ENCODE results near the gene CCR5.
A peak's percentile ranks its signal among the peaks of the same experiment; 100 is the strongest.
"Not testable (repeated sequence)": the region's sequence is repeated elsewhere in the genome, so short reads cannot be mapped to it uniquely, and the experiment has no call there.

The CCR5 gene

GRCh38 chr3:46370839-46371518 lies at the start of gene CCR5:
TSS of gene CCR5 (plus strand) at chr3:46370946. CDS start at chr3:46372903, 1,957 bp downstream.
- no peak for DNase-seq (ENCODE audit: low read depth in 2 of 2)

- DNase-seq (ENCODE audit: low read depth in 2 of 2): no peak
Measured at GRCh38 chr3:46321461-46322104, 49.2 kb upstream of the CCR5 start.

DNA sequence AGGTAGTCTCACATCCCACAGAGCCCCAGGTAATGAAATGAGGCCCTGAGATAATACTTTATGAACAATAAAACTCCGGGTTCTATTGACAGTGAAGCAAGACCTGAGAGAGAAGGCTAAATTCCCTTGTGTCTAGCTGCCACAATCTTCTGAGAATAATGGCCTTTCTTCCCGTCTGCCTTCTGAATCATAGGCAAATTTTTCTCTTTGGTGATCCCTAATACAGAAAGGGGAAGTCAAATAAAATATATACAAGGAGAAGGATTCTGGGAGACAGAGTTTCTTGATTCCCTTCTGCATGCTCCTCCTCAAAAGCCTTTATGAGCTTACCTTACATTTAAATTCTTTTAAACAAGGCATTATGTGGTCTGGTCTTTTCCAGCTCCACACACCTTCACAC lies 46.7 kb upstream of the CCR5 start:
- DNase-seq (ENCODE audit: low read depth in 2 of 2): no peak

GRCh38 chr3:46325645-46326300 lies 45.0 kb upstream of the CCR5 start:
- no peak for DNase-seq (ENCODE audit: low read depth in 2 of 2)

GRCh38 chr3:46330676-46331075 lies 40.1 kb upstream of the CCR5 start:
- DNase-seq (ENCODE audit: low read depth in 2 of 2): not testable (repeated sequence)

DNA sequence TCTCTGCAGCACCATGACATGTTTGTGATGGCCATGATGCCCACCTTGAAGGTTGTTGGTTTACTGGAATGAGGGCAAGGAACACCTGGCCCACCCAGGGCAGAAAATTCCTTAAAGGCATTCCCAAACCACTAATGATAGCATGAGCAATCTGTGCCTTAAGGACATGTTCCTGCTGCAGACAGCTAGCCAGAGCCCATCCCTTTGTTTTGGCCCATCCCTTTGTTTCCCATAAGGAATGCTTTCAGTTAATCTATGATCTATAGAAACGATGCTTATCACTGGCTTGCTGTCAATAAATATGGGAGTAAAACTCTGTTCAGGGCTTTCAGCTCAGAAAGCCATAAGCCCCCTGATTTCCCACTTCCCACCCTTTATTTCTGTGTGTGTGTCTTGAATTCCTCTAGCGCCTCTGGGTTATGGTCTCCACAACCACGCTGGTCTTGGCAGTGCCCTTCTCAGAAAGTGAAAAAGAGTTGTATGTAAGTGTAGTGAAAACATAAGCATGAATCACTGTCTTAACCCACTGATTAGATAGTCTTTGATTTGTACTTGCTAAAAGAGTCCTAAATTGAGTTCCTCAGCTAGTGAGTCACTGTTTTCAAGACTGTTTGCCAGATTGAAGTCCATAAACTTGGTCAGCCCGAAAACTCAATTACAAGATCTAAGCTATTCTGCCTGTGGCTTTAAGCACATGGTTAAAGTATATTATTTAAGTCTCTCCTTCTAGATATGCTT lies 35.8 kb upstream of the CCR5 start:
- no peak for DNase-seq (ENCODE audit: low read depth in 2 of 2)

DNA sequence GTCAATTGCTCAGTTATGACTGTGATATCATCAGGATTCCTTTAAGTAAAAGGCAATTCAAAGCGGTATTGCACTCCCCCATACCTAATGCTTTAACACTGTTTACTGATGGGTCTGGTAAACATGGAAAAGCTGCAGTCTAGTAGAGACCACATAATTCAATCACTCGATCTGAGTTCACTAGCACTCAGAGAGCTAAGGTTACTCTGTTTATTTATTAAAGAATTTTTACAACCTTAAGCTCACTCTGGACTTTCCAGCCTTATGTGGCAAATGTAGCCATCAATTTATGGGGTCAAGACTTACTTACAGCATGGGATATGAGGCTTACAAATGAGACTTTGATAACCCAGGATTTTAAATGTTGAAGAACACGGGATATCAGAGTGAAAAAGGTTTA lies 35.2 kb upstream of the CCR5 start:
- DNase-seq (ENCODE audit: low read depth in 2 of 2): no peak

DNA sequence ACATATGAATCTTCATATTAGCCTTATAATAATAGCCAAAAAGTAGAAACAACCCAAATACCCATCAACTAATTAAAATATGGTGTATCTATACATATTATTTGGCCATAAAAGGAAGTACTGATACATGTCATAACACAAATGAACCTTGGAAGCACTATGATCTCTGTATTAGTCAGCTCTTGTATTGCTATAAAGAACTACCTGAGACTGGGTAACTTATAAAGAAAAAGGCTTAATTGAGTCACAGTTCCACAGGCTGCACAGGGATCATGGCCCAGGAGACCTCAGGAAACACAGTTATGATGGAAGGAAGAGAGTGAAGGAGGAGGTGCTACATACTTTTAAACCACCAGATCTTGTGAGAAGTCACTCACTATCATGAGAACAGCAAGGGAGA lies 32.8 kb upstream of the CCR5 start:
- no peak for DNase-seq (ENCODE audit: low read depth in 2 of 2)

DNA sequence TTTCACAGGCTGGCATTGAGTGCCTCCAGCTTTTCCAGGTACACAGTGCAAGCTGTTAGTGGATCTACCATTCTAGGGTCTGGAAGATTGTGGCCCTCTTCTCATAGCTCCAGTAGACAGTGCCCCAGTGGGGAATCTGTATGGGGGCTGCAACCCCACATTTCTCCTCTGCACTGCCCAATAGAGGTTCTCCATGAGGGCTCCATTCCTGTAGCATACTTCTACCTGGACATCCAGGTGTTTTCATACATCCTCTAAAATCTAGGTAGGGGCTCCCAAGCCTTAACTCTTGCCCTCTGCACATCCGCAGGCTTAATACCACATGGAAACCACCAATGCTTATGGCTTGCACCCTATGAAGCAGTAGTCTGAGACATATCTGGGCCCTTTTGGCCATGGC lies 31.9 kb upstream of the CCR5 start:
- DNase-seq (ENCODE audit: low read depth in 2 of 2): no peak

DNA sequence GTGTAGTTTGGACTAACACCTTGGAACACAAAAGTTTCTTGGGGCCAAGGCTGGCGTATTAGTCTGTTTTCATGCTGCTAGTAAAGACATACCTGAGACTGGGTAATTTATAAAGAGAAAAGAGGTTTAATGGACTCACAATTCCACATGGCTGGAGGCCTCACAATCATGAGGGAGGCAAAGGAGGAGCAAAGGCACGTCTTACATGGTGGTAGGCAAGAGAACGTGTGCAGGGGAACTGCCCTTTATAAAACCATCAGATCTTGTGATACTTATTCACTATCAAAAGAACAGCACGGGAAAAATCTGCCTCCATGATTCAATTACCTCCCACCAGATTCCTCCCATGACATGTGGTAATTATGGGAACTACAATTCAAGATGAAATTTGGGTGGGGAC lies 26.3 kb upstream of the CCR5 start:
- DNase-seq (ENCODE audit: low read depth in 2 of 2): no peak

GRCh38 chr3:46348823-46349482 lies 21.8 kb upstream of the CCR5 start:
- DNase-seq (ENCODE audit: low read depth in 2 of 2): no peak

- DNase-seq (ENCODE audit: low read depth in 2 of 2): no peak
Measured at GRCh38 chr3:46349484-46350261, 21.1 kb upstream of the CCR5 start.

DNA sequence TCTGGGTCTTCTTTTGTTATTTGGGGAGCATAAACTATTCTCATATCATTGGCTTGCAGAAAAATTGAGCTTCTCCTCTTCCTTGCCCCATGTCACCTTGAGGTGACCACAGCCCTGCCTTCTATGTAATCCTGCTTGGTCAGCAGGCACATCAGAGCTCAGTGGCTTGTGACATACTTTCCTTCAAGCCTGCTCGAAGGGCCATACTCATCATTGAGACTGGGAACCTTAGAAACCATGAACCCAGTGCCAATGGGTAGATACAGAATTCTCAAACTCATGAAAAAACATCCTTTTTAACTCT lies 20.5 kb upstream of the CCR5 start:
- no peak for DNase-seq (ENCODE audit: low read depth in 2 of 2)

GRCh38 chr3:46351646-46352045 lies 19.1 kb upstream of the CCR5 start:
- DNase-seq (ENCODE audit: low read depth in 2 of 2): no peak

DNA sequence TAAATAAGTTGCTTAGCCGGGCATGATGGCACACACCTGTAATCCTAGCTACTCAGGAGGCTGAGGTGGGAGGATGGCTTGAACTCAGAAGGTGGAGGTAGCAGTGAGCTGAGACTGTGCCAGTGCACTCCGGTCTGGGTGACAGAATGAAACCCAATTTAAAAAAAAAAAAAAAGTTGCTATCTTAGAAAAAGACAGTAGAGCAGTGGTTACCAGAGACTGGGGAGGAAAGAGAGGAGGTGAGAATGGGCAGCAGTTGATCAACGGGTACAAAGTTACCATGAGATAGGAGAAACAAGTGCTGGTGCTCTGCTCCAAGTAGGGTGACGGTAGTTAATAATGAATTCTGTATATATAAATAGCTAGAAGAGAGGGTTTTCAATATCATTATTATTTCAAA lies 17.7 kb upstream of the CCR5 start:
- no peak for DNase-seq (ENCODE audit: low read depth in 2 of 2)

GRCh38 chr3:46353647-46354410 lies 16.9 kb upstream of the CCR5 start, which contains the start of gene CCR2:
TSS of gene CCR2 (plus strand) at chr3:46354111. CDS start at chr3:46357528, 3,417 bp downstream.
- peak in 1 of 2 experiments; percentile 25 for DNase-seq (ENCODE audit: low read depth in 2 of 2)

DNA sequence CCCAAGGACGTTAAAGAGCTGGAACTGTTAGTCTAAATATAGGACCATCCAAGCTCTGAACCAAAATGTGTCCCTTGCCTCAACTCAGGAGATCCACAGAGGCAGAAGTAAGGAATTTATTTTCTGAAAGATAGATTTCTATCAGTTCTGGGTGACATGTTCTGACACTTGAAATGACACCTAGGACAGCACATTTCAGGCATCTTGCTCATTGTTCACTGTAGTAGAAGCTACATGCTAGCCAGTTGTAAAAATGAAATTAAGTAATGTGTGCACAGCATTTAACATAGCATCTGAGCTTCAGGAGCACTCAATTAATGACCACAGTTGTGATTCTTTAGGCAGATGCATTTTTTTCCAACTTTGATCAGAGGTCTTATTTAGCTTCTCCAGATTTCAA lies 16.3 kb upstream of the CCR5 start:
- DNase-seq (ENCODE audit: low read depth in 2 of 2): no peak

DNA sequence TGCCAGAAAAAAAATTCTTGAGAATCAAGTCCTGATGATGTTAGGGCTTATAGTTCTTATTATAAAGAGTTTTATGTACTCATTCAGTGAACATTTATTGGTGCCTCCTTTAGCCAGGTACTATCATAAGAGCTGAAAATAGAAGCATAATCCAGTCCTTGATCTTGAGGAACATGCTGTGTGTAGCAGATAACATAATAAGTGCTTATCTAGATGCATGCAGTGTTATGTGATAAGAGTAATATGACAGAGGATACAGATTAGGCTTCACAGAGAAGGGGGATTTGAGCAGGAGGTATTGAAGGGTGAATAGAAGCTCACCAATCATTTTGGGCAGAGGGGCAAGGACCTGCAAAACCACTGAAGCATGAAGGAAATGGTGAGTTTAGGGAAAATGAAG lies 15.8 kb upstream of the CCR5 start:
- DNase-seq (ENCODE audit: low read depth in 2 of 2): no peak

GRCh38 chr3:46356276-46356675 lies 14.5 kb upstream of the CCR5 start:
- no peak for DNase-seq (ENCODE audit: low read depth in 2 of 2)

- DNase-seq (ENCODE audit: low read depth in 2 of 2): no peak
Measured at GRCh38 chr3:46356909-46357308, 13.8 kb upstream of the CCR5 start.
